ENCODE results near the gene DNAI7. TPM values are rescaled to one million over a fixed set of nuclear protein-coding genes. Genes with fewer than 3 reads are reported as not detected.

DNAI7 gene
- total RNA-seq, 1 experiment from 2014 or later: 0.52 TPM

GRCh38 chr12:25121110-25121509, 73.8 kb downstream of the DNAI7 start:
- H3K79me2 ChIP-seq (ENCODE audit: insufficient read depth, low read length): no peaks in the 10 kb centered on the region
- no peak for ATAC-seq
- H3K4me1 ChIP-seq (ENCODE audit: control insufficient read depth in 1 of 2, insufficient read depth in 2 of 2, low read length in 2 of 2): no peaks in the 10 kb centered on the region
- H3K27ac ChIP-seq (ENCODE audit: low read depth, low read length): no peak overlapping the region
- BruUV-seq (replicated peaks): no TSS peak
- no peak for TF ChIP-seq RAD21 (IDR thresholded peaks at IDR 0.05; ENCODE audit: low read depth)
- no peak for TF ChIP-seq FOSL1 (IDR thresholded peaks at IDR 0.05; ENCODE audit: low read depth)
- TF ChIP-seq EGR1 (IDR thresholded peaks at IDR 0.05; ENCODE audit: low read depth): no peak
- TF ChIP-seq REST (IDR thresholded peaks at IDR 0.05; ENCODE audit: low read depth): no peak
- no peak for TF ChIP-seq ZNF274 (IDR thresholded peaks at IDR 0.05; ENCODE audit: low read depth, low read length)
- no peak for TF ChIP-seq MAX (IDR thresholded peaks at IDR 0.05)
- TF ChIP-seq POLR2A (IDR thresholded peaks at IDR 0.05; ENCODE audit: borderline replicate concordance, extremely low read depth, insufficient read depth, insufficient read length): no peak
- TF ChIP-seq CBX3 (IDR thresholded peaks at IDR 0.05; ENCODE audit: low read depth): no peak
- no peak for TF ChIP-seq JUND (IDR thresholded peaks at IDR 0.05)
- TF ChIP-seq ZFX (IDR thresholded peaks at IDR 0.05): no peak
- TF ChIP-seq EZH2 (IDR thresholded peaks at IDR 0.05): no peak
- TF ChIP-seq SRF (IDR thresholded peaks at IDR 0.05; ENCODE audit: low read depth): no peak
- no peak for TF ChIP-seq ATF3 (IDR thresholded peaks at IDR 0.05)
- no peak for TF ChIP-seq YY1 (IDR thresholded peaks at IDR 0.05; ENCODE audit: extremely low read depth, insufficient replicate concordance, low read depth, low read length)
- TF ChIP-seq TCF7L2 (IDR thresholded peaks at IDR 0.05; ENCODE audit: borderline replicate concordance, extremely low read depth, insufficient read depth, insufficient read length): no peak
- no peak for TF ChIP-seq CTCF (IDR thresholded peaks at IDR 0.05 in 2 of 3, conservative IDR thresholded peaks at IDR 0.05 in 1 of 3; ENCODE audit: borderline replicate concordance in 1 of 3, insufficient read depth in 1 of 3, low read depth in 2 of 3, low read length in 2 of 3)
- TF ChIP-seq EZH2phosphoT487 (IDR thresholded peaks at IDR 0.05; ENCODE audit: borderline replicate concordance): no peak
- no peak for TF ChIP-seq ZBTB33 (IDR thresholded peaks at IDR 0.05; ENCODE audit: extremely low read depth, insufficient replicate concordance, low read length)
- H3K9me2 ChIP-seq (ENCODE audit: insufficient read depth): no peaks in the 10 kb centered on the region
- no peak for DNase-seq (ENCODE audit: low read depth, low spot score)
- H4K20me1 ChIP-seq (ENCODE audit: insufficient read depth): no peaks in the 10 kb centered on the region
- H3K27me3 ChIP-seq (ENCODE audit: insufficient read depth, low read length): no peaks in the 10 kb centered on the region
- H3K36me3 ChIP-seq (ENCODE audit: control insufficient read depth in 1 of 2, insufficient read depth in 2 of 2, low read length in 2 of 2): no peaks in the 10 kb centered on the region
- CTCF ChIA-PET: interaction anchor here (1.7 kb wide), 1 partner anchor 130 kb away, joined by 6 read pairs; no protein-coding TSS in a partner anchor
- no peak overlapping the region for H2AFZ ChIP-seq (ENCODE audit: low read depth, low read length, poor library complexity, severe bottlenecking)
- no peak overlapping the region for H3K4me3 ChIP-seq (replicated peaks in 1 of 2; ENCODE audit: low read depth in 1 of 2, low read length in 2 of 2)
- H3K9me3 ChIP-seq (ENCODE audit: control insufficient read depth in 1 of 2, insufficient read depth in 1 of 2, low read depth in 1 of 2, low read length in 2 of 2): no peaks in the 10 kb centered on the region
- RAD21 ChIA-PET (ENCODE audit: low non-redundant PET in 1 of 2, low total read pairs in 2 of 2, uncharacterized antibody in 2 of 2, unreplicated experiment in 2 of 2): no interaction called here
- intact Hi-C loops (cut with micrococcal nuclease): loop anchor here (10.0 kb wide), 1 partner anchor 1916 kb away; no protein-coding TSS in a partner anchor
- no peak overlapping the region for H3K4me2 ChIP-seq (ENCODE audit: low read length)
- H3K9ac ChIP-seq (ENCODE audit: low read length): no peak overlapping the region
- POLR2A ChIA-PET: no interaction called here

All from HCT116 (cell line).